NCI-H345 (cell line): Measurements from ENCODE around the gene SIAH3.
"Not testable (repeated sequence)": the region's sequence is repeated elsewhere in the genome, so short reads cannot be mapped to it uniquely, and the experiment has no call there.

ENCODE experiments used
- DNase-seq: peaks from one replicate; lab custom pipeline; 2025; lab: John Stamatoyannopoulos, UW

SIAH3 gene

GRCh38 chr13:45782327-45783045 is 69.1 kb downstream of the SIAH3 start:
- no peak for DNase-seq

GRCh38 chr13:45781553-45782326 is 69.8 kb downstream of the SIAH3 start:
- DNase-seq = peak; percentile 88

GRCh38 chr13:45779901-45780300 is 71.7 kb downstream of the SIAH3 start:
- no peak for DNase-seq

- DNase-seq = no peak
These were observed 72.7 kb downstream of the SIAH3 start for GRCh38 chr13:45778882-45779281.

- DNase-seq = no peak
These were observed 74.8 kb downstream of the SIAH3 start for GRCh38 chr13:45776748-45777147.

- DNase-seq = no peak
These were observed 76.1 kb downstream of the SIAH3 start for GRCh38 chr13:45775401-45775963.

GRCh38 chr13:45773944-45774343 is 77.6 kb downstream of the SIAH3 start:
- no peak for DNase-seq

GRCh38 chr13:45773236-45773635 is 78.3 kb downstream of the SIAH3 start:
- no peak for DNase-seq

GRCh38 chr13:45770886-45771285 is 80.7 kb downstream of the SIAH3 start:
- DNase-seq = no peak

GRCh38 chr13:45768656-45769479 is 82.7 kb downstream of the SIAH3 start:
- no peak for DNase-seq

GRCh38 chr13:45765464-45765863 is 86.1 kb downstream of the SIAH3 start:
- DNase-seq = no peak

- no peak for DNase-seq
These were observed 88.1 kb downstream of the SIAH3 start for GRCh38 chr13:45763419-45763818.

GRCh38 chr13:45757589-45757988 is 94.0 kb downstream of the SIAH3 start:
- DNase-seq = not testable (repeated sequence)

GRCh38 chr13:45756498-45756897 is 95.1 kb downstream of the SIAH3 start:
- not testable (repeated sequence) for DNase-seq

GRCh38 chr13:45752510-45752909 is 99.0 kb downstream of the SIAH3 start:
- DNase-seq = no peak

GRCh38 chr13:45751885-45752284 is 99.7 kb downstream of the SIAH3 start:
- no peak for DNase-seq

GRCh38 chr13:45750566-45750965 is 101.0 kb downstream of the SIAH3 start:
- no peak for DNase-seq

- no peak for DNase-seq
These were observed 102.4 kb downstream of the SIAH3 start for GRCh38 chr13:45748941-45749759.

GRCh38 chr13:45747071-45747470 is 104.5 kb downstream of the SIAH3 start:
- DNase-seq = no peak

- no peak for DNase-seq
These were observed 106.6 kb downstream of the SIAH3 start for GRCh38 chr13:45744979-45745378.

- DNase-seq = no peak
These were observed 108.6 kb downstream of the SIAH3 start for GRCh38 chr13:45742985-45743384.
